Measurements from ENCODE around the gene ZNF326. TPM values are rescaled to one million over a fixed set of nuclear protein-coding genes. Genes with fewer than 3 reads are reported as not detected.

The ZNF326 gene
- total and polyA plus RNA-seq, 10 of the 15 experiments (the other 5 are each of a cell fraction or from before 2014, with no cell fraction given) = 7.1 to 29.4 (median 21.9) TPM

DNA sequence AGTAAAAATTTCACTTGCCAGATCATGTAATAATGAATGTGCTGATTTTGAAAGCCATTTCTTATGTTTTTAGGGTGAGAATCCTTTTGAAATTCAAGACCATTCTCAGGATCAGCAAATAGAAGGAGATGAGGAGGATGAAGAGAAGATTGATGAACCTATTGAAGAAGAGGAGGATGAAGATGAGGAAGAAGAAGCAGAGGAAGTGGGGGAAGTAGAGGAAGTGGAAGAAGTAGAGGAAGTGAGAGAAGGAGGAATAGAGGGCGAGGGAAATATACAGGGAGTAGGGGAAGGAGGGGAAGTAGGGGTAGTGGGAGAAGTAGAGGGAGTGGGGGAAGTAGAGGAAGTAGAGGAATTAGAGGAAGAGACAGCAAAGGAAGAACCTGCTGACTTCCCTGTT lies 32.4 kb downstream of the ZNF326 start:
- no peak overlapping the region for H3K9ac ChIP-seq (ENCODE audit: control insufficient read depth, insufficient read depth, low read length)
- POLR2A ChIA-PET = no interaction called here
- H2AFZ ChIP-seq (ENCODE audit: control insufficient read depth, low read depth, low read length) = no peak overlapping the region
- no TSS peak for BruUV-seq (replicated peaks)
- H4K20me1 ChIP-seq (ENCODE audit: control insufficient read depth, insufficient read depth) = no peaks in the 10 kb centered on the region
- no peak overlapping the region for H3K27ac ChIP-seq (ENCODE audit: control insufficient read depth, insufficient read depth)
- no peak overlapping the region for H3K4me2 ChIP-seq (ENCODE audit: control insufficient read depth, insufficient read depth)
- H3K36me3 ChIP-seq (ENCODE audit: control insufficient read depth in 2 of 2, insufficient read depth in 2 of 2, low read length in 1 of 2) = peaks cover 2 to 35% of the 10 kb centered on the region in 2 experiments
- SMC1A ChIA-PET (ENCODE audit: uncharacterized antibody, unreplicated experiment) = interaction anchor here (1.0 to 1.7 kb wide), 2 partner anchors 10 to 11 kb away, joined by 4 to 5 read pairs; no protein-coding TSS in a partner anchor
- DNase-seq (ENCODE audit: low read depth, low spot score) = no peak
- no peak for ATAC-seq
- H3K9me3 ChIP-seq (replicated peaks; ENCODE audit: control insufficient read depth, insufficient read depth, low read length) = peaks cover 10% of the 10 kb centered on the region
- in situ Hi-C loops (cut with MboI) = no loop called here
- no peaks in the 10 kb centered on the region for H3K79me2 ChIP-seq (ENCODE audit: control insufficient read depth, insufficient read depth, low read length)
- FAIRE-seq = no peak
- no CpG with 5 or more reads among the region's 1 CpG for WGBS (ENCODE audit: insufficient coverage, insufficient replicate concordance, low lambda C conversion rate, missing lambda C conversion rate)
- intact Hi-C loops (cut with micrococcal nuclease; ENCODE audit: unreplicated experiment) = no loop called here
- H3K4me3 ChIP-seq = no peak overlapping the region
- no peaks in the 10 kb centered on the region for H3K4me1 ChIP-seq (ENCODE audit: control insufficient read depth, insufficient read depth, low read length)
- no peaks in the 10 kb centered on the region for H3K27me3 ChIP-seq (replicated peaks in 1 of 2; ENCODE audit: control insufficient read depth in 2 of 2, insufficient read depth in 2 of 2, low read length in 1 of 2)
- CTCF ChIA-PET = interaction anchor here (1.0 kb wide), 1 partner anchor 12 kb away, joined by 4 read pairs; no protein-coding TSS in a partner anchor
- RAD21 ChIA-PET (ENCODE audit: unreplicated experiment) = no interaction called here
- TF ChIP-seq MTA3 (IDR thresholded peaks at IDR 0.05; ENCODE audit: borderline replicate concordance, low read length) (no peak), SPI1 (IDR thresholded peaks at IDR 0.05; ENCODE audit: borderline replicate concordance, insufficient read depth, low read depth, low read length) (no peak), EGR1 (IDR thresholded peaks at IDR 0.05; ENCODE audit: borderline replicate concordance in 1 of 2, low read depth in 2 of 2, low read length in 2 of 2) (no peak), NBN (IDR thresholded peaks at IDR 0.05) (no peak), RELA (IDR thresholded peaks at IDR 0.05; ENCODE audit: borderline replicate concordance, partially characterized antibody) (no peak), ZNF24 (IDR thresholded peaks at IDR 0.05) (no peak), PML (IDR thresholded peaks at IDR 0.05; ENCODE audit: low read length) (no peak), TAF1 (IDR thresholded peaks at IDR 0.05; ENCODE audit: borderline replicate concordance, low read depth, low read length) (no peak), NRF1 (conservative IDR thresholded peaks at IDR 0.05; ENCODE audit: low read depth, low read length) (no peak), ZNF207 (IDR thresholded peaks at IDR 0.05; ENCODE audit: borderline replicate concordance) (no peak), TCF3 (IDR thresholded peaks at IDR 0.05; ENCODE audit: borderline replicate concordance, insufficient read depth, low read depth, low read length) (no peak), TBL1XR1 (IDR thresholded peaks at IDR 0.05; ENCODE audit: low read depth, low read length) (no peak), TCF7 (IDR thresholded peaks at IDR 0.05; ENCODE audit: borderline replicate concordance) (no peak), FOXK2 (IDR thresholded peaks at IDR 0.05) (no peak), FOS (IDR thresholded peaks at IDR 0.05; ENCODE audit: borderline replicate concordance, extremely low read depth, insufficient read length) (no peak)
- TF ChIP-seq, protein P1, sequence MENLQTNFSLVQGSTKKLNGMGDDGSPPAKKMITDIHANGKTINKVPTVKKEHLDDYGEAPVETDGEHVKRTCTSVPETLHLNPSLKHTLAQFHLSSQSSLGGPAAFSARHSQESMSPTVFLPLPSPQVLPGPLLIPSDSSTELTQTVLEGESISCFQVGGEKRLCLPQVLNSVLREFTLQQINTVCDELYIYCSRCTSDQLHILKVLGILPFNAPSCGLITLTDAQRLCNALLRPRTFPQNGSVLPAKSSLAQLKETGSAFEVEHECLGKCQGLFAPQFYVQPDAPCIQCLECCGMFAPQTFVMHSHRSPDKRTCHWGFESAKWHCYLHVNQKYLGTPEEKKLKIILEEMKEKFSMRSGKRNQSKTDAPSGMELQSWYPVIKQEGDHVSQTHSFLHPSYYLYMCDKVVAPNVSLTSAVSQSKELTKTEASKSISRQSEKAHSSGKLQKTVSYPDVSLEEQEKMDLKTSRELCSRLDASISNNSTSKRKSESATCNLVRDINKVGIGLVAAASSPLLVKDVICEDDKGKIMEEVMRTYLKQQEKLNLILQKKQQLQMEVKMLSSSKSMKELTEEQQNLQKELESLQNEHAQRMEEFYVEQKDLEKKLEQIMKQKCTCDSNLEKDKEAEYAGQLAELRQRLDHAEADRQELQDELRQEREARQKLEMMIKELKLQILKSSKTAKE (IDR thresholded peaks at IDR 0.05; ENCODE audit: low read depth, poor library complexity, severe bottlenecking) = no peak
- TF ChIP-seq, protein P2, sequence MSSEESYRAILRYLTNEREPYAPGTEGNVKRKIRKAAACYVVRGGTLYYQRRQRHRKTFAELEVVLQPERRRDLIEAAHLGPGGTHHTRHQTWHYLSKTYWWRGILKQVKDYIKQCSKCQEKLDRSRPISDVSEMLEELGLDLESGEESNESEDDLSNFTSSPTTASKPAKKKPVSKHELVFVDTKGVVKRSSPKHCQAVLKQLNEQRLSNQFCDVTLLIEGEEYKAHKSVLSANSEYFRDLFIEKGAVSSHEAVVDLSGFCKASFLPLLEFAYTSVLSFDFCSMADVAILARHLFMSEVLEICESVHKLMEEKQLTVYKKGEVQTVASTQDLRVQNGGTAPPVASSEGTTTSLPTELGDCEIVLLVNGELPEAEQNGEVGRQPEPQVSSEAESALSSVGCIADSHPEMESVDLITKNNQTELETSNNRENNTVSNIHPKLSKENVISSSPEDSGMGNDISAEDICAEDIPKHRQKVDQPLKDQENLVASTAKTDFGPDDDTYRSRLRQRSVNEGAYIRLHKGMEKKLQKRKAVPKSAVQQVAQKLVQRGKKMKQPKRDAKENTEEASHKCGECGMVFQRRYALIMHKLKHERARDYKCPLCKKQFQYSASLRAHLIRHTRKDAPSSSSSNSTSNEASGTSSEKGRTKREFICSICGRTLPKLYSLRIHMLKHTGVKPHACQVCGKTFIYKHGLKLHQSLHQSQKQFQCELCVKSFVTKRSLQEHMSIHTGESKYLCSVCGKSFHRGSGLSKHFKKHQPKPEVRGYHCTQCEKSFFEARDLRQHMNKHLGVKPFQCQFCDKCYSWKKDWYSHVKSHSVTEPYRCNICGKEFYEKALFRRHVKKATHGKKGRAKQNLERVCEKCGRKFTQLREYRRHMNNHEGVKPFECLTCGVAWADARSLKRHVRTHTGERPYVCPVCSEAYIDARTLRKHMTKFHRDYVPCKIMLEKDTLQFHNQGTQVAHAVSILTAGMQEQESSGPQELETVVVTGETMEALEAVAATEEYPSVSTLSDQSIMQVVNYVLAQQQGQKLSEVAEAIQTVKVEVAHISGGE (CRISPR knock-in tag; IDR thresholded peaks at IDR 0.05) = no peak
